Activated CD8-positive, alpha-beta memory T cell treated with anti-CD3 and anti-CD28 coated beads for 24 hours (primary cell): Measurements from ENCODE around the gene SYT2.
"Not testable (repeated sequence)": the region's sequence is repeated elsewhere in the genome, so short reads cannot be mapped to it uniquely, and the experiment has no call there.

Experiments used
- DNase-seq: peaks from one replicate; pipeline ENCODE4 v3.0.0-alpha.2; 2020

SYT2 gene

GRCh38 chr1:202588503-202589189 lies 121.6 kb downstream of the SYT2 start:
- DNase-seq: no peak

- no peak for DNase-seq
These were observed 122.3 kb downstream of the SYT2 start for GRCh38 chr1:202587859-202588485.

GRCh38 chr1:202586871-202587270 lies 123.4 kb downstream of the SYT2 start:
- no peak for DNase-seq

- DNase-seq: no peak
These were observed 124.0 kb downstream of the SYT2 start for GRCh38 chr1:202586018-202586821.

GRCh38 chr1:202585590-202585933 lies 124.7 kb downstream of the SYT2 start:
- DNase-seq: no peak

GRCh38 chr1:202584707-202585589 lies 125.3 kb downstream of the SYT2 start:
- no peak for DNase-seq

- not testable (repeated sequence) for DNase-seq
These were observed 127.9 kb downstream of the SYT2 start for GRCh38 chr1:202582350-202582749.

GRCh38 chr1:202580619-202581018 lies 129.6 kb downstream of the SYT2 start:
- no peak for DNase-seq

GRCh38 chr1:202579806-202580205 lies 130.4 kb downstream of the SYT2 start:
- DNase-seq: no peak

- no peak for DNase-seq
These were observed 131.7 kb downstream of the SYT2 start for GRCh38 chr1:202578565-202578964.

- no peak for DNase-seq
These were observed 132.2 kb downstream of the SYT2 start for GRCh38 chr1:202578001-202578504.

- no peak for DNase-seq
These were observed 132.9 kb downstream of the SYT2 start for GRCh38 chr1:202577381-202577780.

GRCh38 chr1:202576816-202577215 lies 133.4 kb downstream of the SYT2 start:
- no peak for DNase-seq

- no peak for DNase-seq
These were observed 134.2 kb downstream of the SYT2 start for GRCh38 chr1:202575918-202576653.

GRCh38 chr1:202572867-202573266 lies 137.4 kb downstream of the SYT2 start:
- no peak for DNase-seq

- no peak for DNase-seq
These were observed 138.4 kb downstream of the SYT2 start for GRCh38 chr1:202571719-202572339.

GRCh38 chr1:202569393-202570322 lies 140.6 kb downstream of the SYT2 start:
- DNase-seq: no peak

GRCh38 chr1:202568826-202569225 lies 141.4 kb downstream of the SYT2 start:
- DNase-seq: no peak

- no peak for DNase-seq
These were observed 141.8 kb downstream of the SYT2 start for GRCh38 chr1:202568410-202568809.

- DNase-seq: no peak
These were observed 142.5 kb downstream of the SYT2 start for GRCh38 chr1:202567738-202568137.
